Esophagus squamous epithelium (tissue), 5 donors: Measurements from ENCODE around the gene ACTR3. TPM values are rescaled to one million over a fixed set of nuclear protein-coding genes. Genes with fewer than 3 reads are reported as not detected.

Experiments used
- DNase-seq: peaks from one replicate; lab custom pipeline; 2025; lab: John Stamatoyannopoulos, UW
- H3K27ac ChIP-seq, 4 donors: fragments of 200-600 bp; sonication (generic); one replicate each; pipeline ENCODE4 v1.5.1; 2016 to 2019; ENCODE audit warnings: mild to moderate bottlenecking in 1 of 4
- H3K27me3 ChIP-seq, 4 donors: fragments of 200-600 bp; sonication (generic); 1 replicate in 3 of 4; 2 replicates in 1 of 4; pipeline versions ENCODE4 v1.5.1 to v1.6.0; 2017 to 2021; ENCODE audit warnings: antibody characterized with exemption in 1 of 4
- H3K36me3 ChIP-seq, 3 donors: fragments of 200-600 bp; sonication (generic); one replicate each; pipeline ENCODE4 v1.5.1; 2016 to 2019
- H3K4me1 ChIP-seq, 3 donors: fragments of 200-600 bp; sonication (generic); one replicate each; pipeline ENCODE4 v1.5.1; 2017 to 2019
- H3K4me3 ChIP-seq, 4 donors: fragments of 200-600 bp; sonication (generic); 1 replicate in 3 of 4; 2 replicates in 1 of 4; pipeline ENCODE4 v1.5.1; 2016 to 2019; ENCODE audit warnings: mild to moderate bottlenecking in 2 of 4, moderate library complexity in 1 of 4
- H3K9me3 ChIP-seq, 3 donors: fragments of 200-600 bp; sonication (generic); one replicate each; pipeline ENCODE4 v1.5.1; 2016 to 2019
- POLR2A ChIP-seq, 4 donors: fragments of 450-650 bp; IDR thresholded peaks; one replicate each; pipeline ENCODE4 v1.6.1; 2017; ENCODE audit warnings: antibody characterized with exemption in 4 of 4, mild to moderate bottlenecking in 4 of 4, moderate library complexity in 3 of 4
- WGBS, 2 donors: methylation state at CpG; one replicate each; pipeline ENCODE4 v1.1.5; 2018; 5-methylcytosine and 5-hydroxymethylcytosine counted together
- intact Hi-C: fragments of 100-400 bp; cut with DNase I; formaldehyde crosslinking; loops from one replicate; pipeline ENCODE4 v1.15.0; 2022
- total RNA-seq, 4 donors: library from RNA; depleted of rRNA; stranded (reverse); fragments of >200 nt; gene quantifications; one replicate each; pipeline ENCODE4 v1.1.0, GENCODE V29; 2016
- TF ChIP-seq, protein P1 (sequence below), 6 experiments: fragments of 450-650 bp in 4 of 6; fragments of 200-600 bp in 2 of 6; sonication (generic) in 2 of 6; IDR thresholded peaks; one replicate each; pipeline ENCODE4 v1.5.1; 2016 to 2019; ENCODE audit warnings: antibody characterized with exemption in 6 of 6, mild to moderate bottlenecking in 4 of 6, moderate library complexity in 4 of 6
- donor health status: DM: yes; HTN: yes; CAD: no.

ACTR3 gene
- total RNA-seq, 4 donors from 2014 or later: 164 to 274 (median 226) TPM

DNA sequence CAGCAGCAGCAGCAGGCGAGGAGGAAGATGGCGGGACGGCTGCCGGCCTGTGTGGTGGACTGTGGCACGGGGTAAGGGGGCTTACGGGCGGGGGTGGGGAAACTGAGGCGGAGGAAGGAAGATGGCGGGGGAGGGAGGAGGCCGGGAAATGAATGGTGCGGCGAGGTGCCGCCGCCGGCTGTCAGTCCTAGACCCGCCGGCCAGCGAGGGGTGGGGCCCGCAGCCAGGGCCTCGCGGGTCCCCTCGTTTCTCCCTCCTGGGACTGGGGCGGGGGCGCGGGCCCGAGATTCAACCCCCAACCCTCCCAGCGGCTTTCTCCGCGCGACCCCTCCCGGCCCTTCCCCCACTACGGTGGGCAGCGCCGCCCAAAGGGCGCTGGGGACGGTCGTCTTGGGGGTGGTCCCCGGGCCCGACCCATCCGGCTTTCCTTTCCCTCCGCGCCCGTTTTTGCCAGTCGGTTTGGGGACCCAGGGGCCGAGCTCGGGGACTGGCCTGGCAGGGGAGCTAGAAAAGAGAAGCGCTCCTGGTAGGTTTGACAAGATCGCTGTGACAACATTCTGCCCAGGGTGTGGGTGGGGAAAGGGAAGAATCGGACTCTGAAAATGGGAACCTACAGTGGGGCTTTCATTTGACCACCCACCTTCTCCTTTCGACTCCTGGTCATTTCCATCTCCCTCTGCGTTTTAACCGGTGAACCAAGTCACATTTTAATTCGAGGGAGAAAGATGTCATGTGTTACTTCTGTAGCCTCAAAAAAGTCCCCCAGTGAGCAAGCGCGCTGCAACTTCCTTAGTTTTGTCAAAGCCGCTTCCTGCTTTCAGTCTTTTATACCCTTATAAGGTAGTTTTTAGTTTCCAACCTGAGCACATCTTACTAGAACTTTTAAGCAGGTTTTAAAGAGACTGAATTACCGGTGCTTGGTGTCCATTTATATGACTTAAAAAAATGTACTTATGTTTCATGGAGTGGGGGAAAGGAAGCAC, 655 bp downstream of the ACTR3 start:
- H3K27me3 ChIP-seq: no peaks in the 10 kb centered on the region
- peaks cover 24 to 78% (median 43%) of the 10 kb centered on the region in 3 donors for H3K4me1 ChIP-seq
- peak overlapping the region; percentile 98 to 100 (median 99) for H3K27ac ChIP-seq
- intact Hi-C loops: no loop called here
- H3K9me3 ChIP-seq: no peaks in the 10 kb centered on the region
- peak in 2 of 4 donors; percentile 34 to 70 for TF ChIP-seq POLR2A (IDR thresholded peaks at IDR 0.05)
- TF ChIP-seq, protein P1, sequence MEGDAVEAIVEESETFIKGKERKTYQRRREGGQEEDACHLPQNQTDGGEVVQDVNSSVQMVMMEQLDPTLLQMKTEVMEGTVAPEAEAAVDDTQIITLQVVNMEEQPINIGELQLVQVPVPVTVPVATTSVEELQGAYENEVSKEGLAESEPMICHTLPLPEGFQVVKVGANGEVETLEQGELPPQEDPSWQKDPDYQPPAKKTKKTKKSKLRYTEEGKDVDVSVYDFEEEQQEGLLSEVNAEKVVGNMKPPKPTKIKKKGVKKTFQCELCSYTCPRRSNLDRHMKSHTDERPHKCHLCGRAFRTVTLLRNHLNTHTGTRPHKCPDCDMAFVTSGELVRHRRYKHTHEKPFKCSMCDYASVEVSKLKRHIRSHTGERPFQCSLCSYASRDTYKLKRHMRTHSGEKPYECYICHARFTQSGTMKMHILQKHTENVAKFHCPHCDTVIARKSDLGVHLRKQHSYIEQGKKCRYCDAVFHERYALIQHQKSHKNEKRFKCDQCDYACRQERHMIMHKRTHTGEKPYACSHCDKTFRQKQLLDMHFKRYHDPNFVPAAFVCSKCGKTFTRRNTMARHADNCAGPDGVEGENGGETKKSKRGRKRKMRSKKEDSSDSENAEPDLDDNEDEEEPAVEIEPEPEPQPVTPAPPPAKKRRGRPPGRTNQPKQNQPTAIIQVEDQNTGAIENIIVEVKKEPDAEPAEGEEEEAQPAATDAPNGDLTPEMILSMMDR (IDR thresholded peaks at IDR 0.05): peak in 1 of 6 experiments; percentile 8
- 0 to 1% methylated on average over 9 to 26 of the region's 57 CpGs for WGBS, 2 donors
- no peaks in the 10 kb centered on the region for H3K36me3 ChIP-seq
- H3K4me3 ChIP-seq: peak overlapping the region; percentile 73 to 100 (median 90)
- peak; percentile 10 for DNase-seq

DNA sequence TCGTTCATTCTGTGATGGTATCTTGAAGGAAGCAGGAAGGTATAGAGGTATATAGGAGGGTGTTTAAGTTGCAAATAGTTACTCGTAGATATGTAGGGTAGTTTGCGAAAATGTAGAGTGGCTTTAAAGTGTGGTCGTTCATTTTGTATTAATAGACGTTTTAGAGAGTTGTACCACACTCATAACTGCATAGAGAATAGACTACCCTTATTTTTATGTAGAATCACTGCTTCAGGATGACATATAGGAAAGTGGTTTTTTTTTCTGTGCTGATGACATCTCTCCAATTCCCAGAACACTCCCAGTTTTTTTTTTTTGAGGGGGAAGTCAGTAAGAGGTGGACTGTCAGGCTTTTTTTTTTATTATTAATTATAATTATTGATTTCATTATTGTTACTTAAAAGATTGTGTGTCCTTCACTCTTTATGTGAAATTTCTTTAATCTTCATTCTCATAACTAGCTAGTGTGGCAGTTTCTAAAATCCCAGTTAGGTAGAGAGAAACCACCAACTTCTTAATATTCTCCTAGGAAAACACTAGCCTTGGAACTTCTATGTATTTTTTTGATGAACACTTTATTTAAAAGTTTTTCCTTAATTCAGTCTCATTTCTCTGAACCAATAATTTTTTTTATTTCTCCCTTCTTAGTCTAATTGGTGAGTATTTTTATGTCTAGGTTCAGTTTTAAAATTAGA, 1.5 kb downstream of the ACTR3 start:
- Histone ChIP-seq H3K36me3 (no peaks in the 10 kb centered on the region), H3K4me3 (peak overlapping the region; percentile 73 to 100 (median 90)), H3K27me3 (no peaks in the 10 kb centered on the region), H3K4me1 (peaks cover 24 to 82% (median 48%) of the 10 kb centered on the region in 3 donors), H3K9me3 (no peaks in the 10 kb centered on the region), H3K27ac (peak overlapping the region; percentile 98 to 100 (median 99))
- DNase-seq: no peak
- intact Hi-C loops: no loop called here
- TF ChIP-seq, protein P1 (IDR thresholded peaks at IDR 0.05): no peak
- 0% methylated on average over 5 of the region's 5 CpGs for WGBS, 2 donors

DNA sequence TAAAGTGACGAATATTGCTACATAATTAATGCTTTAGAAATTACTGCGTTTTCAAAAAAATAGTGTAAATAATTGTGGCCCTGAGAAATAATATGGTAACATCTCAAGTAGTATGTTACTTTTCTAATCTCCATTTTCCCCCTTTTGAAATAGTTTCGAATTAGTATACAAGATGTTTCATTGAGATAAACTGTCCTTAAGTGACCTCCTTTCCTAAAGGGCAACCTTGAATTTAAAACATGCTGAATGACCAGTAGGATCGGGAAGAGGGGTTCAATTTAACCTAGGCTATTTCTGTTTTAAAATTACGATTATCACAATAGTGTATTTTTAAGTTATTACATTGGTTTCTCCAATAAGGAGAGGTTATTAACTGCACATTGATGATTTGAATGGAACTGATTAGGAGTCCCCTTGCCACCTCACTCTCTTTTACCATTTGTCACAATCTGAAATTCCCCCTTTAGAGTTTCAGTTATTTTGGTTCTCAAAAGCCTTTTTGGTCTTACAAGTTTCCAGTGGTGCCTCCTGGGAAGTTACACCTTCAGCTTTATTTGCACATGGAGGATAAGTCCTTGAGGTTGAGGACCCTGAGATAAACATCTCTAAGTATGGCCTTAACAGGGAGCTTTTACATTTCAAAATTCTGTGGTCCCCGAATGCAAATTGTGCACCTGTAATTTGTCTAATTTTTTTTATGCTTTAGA, 2.3 kb downstream of the ACTR3 start:
- Histone ChIP-seq H3K4me3 (peak overlapping the region; percentile 73 to 100 (median 90)), H3K4me1 (peaks cover 25 to 82% (median 50%) of the 10 kb centered on the region in 3 donors), H3K9me3 (no peaks in the 10 kb centered on the region), H3K27ac (peak overlapping the region in 3 of 4 donors; percentile 99 to 100 (median 99)), H3K27me3 (no peaks in the 10 kb centered on the region), H3K36me3 (no peaks in the 10 kb centered on the region)
- WGBS, 2 donors: 27 to 30% methylated on average over 6 of the region's 6 CpGs
- intact Hi-C loops: no loop called here
- no peak for TF ChIP-seq POLR2A (IDR thresholded peaks at IDR 0.05)
- DNase-seq: no peak

DNA sequence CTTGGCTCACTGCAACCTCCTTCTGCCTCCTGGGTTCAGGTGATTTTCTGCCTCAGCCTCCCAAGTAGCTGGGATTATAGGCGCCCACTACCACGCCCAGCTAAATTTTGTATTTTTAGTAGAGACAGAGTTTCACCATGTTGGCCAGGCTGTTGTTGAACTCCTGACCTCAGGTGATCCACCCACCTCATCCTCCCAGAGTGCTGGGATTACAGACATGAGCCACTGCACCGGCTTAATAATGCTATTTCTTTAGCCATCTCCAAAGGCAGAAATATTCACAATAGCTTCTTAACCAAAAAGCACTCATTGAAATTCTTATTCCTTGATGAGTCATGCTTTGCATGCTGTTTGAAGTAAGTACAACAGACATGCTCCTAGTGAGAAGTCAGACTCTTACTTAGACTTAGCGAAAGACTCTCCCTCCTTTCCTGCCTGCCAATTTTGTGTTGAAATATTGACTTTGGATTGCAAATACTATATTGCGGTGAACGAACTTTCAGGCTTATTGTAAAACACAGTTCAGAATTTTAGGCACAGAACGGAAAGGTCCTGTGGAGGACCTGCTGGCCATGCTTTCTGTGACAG, 4.4 kb downstream of the ACTR3 start:
- H3K36me3 ChIP-seq: no peaks in the 10 kb centered on the region
- no peak for DNase-seq
- WGBS, 2 donors: 8 to 15% methylated on average over 7 of the region's 7 CpGs
- peak overlapping the region in 3 of 4 donors; percentile 2 to 37 (median 18) for H3K4me3 ChIP-seq
- H3K9me3 ChIP-seq: no peaks in the 10 kb centered on the region
- no peaks in the 10 kb centered on the region for H3K27me3 ChIP-seq
- H3K4me1 ChIP-seq: peaks cover 29 to 82% (median 60%) of the 10 kb centered on the region in 3 donors
- intact Hi-C loops: no loop called here
- TF ChIP-seq POLR2A (IDR thresholded peaks at IDR 0.05): no peak
- TF ChIP-seq, protein P1 (IDR thresholded peaks at IDR 0.05): no peak
- H3K27ac ChIP-seq: peak overlapping the region; percentile 68 to 99 (median 71)

DNA sequence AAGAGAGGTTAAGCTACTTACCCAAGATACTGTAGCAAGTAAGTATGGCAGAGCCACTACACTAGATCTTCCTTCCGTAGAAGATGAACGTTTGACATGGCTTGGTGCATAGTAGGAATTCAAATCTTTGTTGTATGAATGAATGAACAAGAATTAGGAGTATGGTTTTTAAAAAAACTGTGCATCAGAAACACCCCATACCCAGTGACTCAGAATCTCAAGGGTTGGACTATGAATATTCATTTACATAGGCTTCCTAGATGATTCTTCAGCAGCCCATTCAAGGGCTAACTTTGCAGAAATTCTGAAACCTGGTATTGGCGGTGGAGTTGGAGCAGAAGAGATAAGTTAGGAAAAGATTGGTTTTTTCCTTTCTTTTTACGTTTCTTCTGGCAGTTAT, 5.4 kb downstream of the ACTR3 start:
- no peaks in the 10 kb centered on the region for H3K36me3 ChIP-seq
- WGBS, 2 donors: 47 to 56% methylated on average over 4 of the region's 4 CpGs
- peaks cover 34 to 93% (median 62%) of the 10 kb centered on the region in 3 donors for H3K4me1 ChIP-seq
- no peak overlapping the region for H3K4me3 ChIP-seq
- no peaks in the 10 kb centered on the region for H3K9me3 ChIP-seq
- H3K27me3 ChIP-seq: no peaks in the 10 kb centered on the region
- intact Hi-C loops: no loop called here
- no peak for DNase-seq
- H3K27ac ChIP-seq: peak overlapping the region in 2 of 4 donors; percentile 68 to 99
- TF ChIP-seq, protein P1 (IDR thresholded peaks at IDR 0.05): no peak
- TF ChIP-seq POLR2A (IDR thresholded peaks at IDR 0.05): no peak
